Stimulated activated CD8-positive, alpha-beta memory T cell treated with anti-CD3 and anti-CD28 coated beads, Interleukin-4, amount 100 ng/mL, for 24 hours (primary cell): ENCODE results near the gene LEP.
"Not testable (repeated sequence)": the region's sequence is repeated elsewhere in the genome, so short reads cannot be mapped to it uniquely, and the experiment has no call there.

ENCODE experiments used
- DNase-seq: peaks from one replicate; pipeline ENCODE4 v3.0.0-alpha.2; 2020; ENCODE audit warnings: low read depth

LEP gene

DNA sequence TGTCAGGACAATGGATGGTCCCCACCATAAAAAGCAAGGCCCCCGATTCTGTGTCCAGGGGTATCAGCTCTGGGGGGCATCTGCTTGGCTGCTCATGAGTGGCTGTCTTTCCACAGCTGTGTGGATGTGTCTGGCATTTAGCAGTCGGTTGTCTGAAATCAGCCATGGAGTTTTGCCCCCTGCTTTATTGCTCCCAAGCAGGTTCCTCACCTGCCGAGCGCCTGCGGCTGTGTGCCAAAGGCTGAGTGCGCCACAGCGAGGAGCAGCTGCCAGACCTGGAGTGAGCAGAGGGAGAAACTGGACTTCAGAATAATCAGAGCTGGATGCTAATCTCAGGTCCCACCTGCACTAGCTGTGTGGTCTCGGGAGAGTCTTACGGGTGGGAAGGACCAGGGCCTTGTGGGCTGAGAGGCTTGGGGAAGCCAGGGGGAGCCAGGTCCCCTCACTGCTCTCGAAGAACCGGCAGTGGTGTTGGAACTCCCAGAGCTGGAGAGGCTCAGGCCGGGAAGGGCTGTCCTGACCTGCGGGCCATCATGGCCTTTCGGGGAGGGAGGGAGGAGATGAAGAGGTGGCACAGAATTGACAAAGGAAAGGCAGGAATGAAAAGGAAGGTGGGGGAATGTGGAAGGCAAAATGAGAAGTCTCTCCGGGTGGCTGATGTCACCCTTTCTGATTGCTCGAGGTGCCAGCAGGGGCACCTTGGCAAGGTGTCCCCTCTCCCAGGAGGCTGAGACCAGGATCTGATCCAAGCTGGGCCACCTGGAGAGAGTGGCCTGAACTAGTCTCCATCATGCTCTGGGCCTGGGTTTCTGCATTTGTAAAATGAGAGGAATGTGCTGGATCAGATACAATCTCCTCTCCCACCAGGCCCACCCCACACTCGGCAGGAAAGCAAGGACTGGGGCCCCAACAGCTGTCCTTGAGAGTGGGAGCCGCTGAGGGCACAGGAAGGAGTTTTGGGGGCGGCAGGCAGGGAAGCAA, 30.2 kb upstream of the LEP start:
- DNase-seq = no peak

DNA sequence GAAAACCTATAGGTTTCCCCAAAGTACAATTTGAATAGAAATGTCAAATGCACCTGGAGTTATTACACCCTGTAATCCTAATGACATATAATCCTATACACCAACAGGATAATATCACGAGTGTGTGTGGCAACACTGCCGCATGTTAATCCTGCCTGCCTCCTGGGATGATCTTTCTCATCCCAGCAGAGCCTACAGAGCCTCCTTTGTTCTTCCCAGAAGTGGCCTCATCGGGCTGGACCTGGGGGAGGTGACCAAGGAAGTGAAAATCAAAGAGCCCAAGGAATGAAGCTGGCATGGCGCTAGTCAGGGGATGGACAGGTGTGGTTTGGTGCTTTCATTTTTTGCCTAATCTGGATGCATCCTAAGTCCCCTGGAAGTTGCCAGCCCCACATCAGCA, 29.5 kb upstream of the LEP start:
- DNase-seq = no peak

DNA sequence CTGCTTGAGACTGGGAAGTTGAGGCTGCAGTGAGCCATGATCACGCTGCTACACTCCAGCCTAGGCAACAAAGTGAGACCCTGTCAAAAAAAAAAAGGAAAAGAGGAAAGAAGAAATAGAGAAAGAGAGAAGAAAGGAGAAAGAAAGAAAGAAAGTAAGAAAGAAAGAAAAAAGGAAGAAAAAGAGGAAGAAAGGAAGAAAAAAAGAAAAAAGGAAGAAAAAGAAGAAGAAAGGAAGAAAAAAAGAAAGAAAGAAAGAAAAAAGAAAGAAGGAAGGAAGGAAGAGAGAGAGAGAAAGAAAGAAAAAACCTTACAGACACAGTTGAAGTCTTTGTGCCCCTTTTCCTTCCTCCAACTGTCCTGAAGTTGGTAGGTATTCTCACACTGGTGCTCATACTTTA, 26.6 kb upstream of the LEP start:
- DNase-seq = no peak

GRCh38 chr7:128215281-128215680, 25.8 kb upstream of the LEP start:
- DNase-seq = no peak

- DNase-seq = no peak
Observed at GRCh38 chr7:128215739-128216138, 25.3 kb upstream of the LEP start.

DNA sequence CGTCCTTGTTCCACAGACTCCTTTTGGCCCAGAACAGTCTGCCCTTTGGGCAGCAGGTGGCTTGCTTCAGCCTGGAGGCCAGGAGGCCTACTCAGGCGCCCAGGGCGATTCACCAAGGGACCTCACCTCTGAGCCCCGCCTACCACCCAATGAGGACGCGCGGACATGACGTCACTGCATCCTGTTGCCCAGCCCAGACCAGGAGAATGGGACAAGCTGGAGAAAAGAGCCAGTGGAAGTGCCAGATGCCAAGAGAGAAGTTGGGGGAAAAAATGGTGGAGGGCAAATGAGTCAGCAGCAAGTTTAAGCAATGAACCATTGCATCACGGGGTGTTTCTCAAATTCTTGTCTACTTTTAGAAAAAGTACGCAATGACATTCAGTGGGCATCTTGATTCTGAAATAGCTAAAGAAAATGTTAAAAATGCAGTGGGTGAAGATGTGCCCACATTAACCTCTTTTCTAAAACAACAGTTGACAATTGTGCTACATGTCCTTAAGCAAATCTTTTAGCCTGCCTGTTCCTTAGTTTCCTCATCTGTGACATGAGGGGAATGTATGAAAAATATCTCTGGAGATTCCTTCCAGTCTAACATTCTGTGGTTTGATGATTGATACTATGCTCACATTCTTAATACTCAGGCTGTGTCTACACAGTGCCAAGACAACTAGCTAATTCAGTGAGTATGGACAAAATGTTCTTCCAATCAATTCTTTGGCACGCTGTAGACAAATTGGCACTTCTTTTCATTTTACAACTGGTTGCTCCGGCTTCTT, 23.9 kb upstream of the LEP start:
- DNase-seq = no peak

DNA sequence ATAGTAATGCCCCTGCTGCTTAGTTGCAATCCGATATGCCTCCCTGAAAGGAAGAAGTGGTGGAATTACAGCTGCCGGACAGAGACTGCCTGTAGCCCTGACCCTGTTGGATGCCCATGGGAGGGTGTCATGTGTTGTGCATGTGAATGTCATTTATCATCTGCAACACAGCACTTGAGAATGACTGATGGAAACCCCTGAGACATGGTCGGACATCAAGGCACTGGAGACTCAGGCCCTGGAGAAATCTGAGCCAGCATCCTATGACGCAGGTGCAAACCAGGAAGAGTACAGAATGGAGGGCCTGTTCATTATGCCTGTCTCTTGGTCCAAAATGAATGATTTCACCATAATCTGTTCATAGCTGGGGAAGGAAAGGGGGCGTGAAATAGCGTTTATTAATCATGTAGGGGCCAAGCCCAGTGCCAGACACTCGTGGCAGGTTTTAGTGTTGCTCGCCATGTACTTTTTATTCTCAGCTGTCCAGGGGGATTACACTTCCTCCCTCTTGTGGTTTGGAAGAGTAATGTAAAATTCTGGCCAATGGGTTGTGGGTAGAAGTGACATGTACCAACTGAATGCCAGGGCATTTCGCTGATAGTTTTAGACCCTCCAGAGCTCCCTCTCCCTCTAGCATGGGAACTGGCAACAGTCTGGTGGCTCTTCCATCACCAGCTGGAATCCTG, 23.0 kb upstream of the LEP start:
- no peak for DNase-seq

DNA sequence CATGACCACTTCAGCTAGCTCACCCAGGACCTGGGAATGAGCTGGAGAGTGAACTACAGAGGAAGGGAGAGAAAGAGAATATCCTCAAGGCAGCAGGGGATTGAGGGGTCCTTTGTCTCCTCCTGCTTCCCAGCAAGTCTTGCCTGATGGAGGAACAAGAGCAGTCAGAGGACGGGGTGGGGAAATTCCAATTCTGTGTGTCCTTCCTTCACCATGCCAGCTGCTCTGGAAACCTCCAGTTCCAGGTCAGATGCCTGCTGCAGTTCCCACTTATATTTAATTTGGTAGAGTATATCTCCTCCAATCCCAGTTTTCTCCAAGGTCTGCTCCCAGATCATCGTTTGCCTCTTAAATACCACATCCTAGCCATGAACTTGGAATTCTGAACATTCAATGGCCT, 21.4 kb upstream of the LEP start:
- no peak for DNase-seq

- DNase-seq = peak; percentile 7
Observed at GRCh38 chr7:128221929-128222403, 19.1 kb upstream of the LEP start.

GRCh38 chr7:128226132-128226980, 14.7 kb upstream of the LEP start:
- no peak for DNase-seq

DNA sequence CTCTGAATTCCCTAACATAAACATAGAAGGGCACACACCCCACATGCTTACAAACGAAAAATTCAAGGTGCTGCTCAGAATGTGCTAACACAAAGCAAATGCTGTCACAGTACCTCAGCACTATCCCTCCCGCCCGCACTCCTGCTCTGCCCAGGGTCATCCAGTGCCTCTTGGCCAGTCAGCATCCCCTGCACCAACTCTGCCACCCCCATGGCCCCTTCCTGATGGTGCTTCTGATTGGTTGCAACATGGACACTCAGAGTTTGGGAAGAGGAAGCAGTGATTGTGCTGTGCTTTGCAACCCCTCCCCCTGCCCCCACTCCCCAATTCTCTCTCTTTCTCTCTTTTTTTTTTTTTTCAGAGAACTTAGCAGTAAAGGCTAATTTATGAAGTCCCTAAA, 13.8 kb upstream of the LEP start:
- no peak for DNase-seq

GRCh38 chr7:128231021-128231420, 10.1 kb upstream of the LEP start:
- no peak for DNase-seq

DNA sequence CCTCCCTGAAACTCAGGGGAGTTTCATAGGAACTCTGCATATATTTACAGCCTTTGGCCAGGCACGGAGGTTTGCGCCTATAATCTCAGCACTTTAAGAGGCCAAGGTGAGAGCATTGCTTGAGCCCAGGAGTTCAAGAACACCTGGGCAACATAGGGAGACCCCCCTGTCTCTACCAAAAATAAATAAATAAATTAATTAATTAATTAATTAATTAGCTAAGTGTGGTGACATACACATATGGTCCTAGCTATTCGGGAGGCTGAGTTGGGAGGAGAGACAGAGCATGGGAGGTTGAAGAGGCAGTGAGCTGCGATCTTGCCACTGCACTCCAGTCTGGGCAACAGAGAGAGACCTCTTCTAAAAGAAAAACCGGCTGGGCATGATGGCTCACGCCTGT, 9.4 kb upstream of the LEP start:
- no peak for DNase-seq

DNA sequence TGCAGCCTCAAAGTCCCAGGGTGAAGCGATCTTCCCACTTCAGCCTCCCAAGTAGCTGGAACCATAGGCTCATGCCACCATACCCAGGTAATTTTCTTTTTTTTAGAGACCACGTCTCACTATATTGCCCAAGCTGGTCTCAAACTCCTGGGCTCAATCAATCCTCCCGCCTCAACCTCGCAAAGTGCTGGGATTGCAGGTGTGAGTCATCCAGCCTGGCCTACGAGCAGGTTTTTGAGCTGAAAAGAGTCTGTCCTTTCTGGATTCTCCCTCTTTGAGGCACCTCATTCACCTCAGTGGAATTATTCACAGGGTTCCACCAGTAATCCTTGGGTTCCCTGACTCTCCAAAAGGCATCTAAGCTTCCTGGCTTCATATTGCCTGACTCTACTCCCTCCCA, 7.6 kb upstream of the LEP start:
- no peak for DNase-seq

DNA sequence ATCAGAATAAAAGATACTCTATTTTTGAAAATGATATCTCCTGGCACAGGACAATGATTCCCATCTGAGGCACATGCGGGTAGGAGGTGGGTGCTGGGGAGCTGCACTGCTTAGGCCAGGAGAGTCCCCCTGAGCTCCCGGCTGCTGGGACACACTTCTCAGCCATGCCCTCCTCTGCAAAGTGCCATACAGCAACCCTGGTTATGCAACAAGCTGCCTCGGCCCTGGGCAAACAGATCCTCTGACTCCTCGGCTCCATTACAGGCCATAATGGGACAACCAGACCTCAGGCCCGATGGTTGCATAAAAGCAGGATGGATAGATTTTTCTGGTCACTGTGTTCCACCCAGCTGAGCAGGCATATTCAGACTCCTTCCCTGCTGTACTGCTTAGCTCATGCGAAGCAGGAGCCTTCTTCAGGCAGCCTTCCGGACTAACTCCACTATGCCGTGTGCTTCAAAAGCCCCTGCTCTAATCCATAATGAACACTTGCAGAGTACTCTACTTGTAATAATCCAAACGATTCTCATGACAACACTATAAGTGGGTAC, 6.5 kb upstream of the LEP start:
- no peak for DNase-seq

DNA sequence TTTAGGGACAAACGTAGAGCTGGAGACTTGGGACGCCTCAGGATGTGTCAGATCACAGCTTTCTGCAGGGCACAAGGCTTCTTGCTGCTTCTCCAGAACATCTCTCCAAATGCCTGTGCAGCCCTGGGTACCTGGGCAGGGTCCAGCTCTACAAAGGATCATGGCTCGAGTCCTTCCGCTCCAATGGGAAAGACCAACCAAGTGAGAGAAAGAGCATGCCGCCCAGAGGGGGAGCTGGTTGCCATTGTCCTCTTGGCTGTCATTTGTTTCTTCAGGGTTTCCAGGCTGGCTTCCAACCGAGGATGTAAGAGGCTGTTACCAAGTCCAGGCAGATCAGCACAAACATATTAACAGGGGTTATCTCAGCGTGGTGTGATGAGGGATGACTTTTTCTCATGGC, 5.6 kb upstream of the LEP start:
- DNase-seq = no peak

- no peak for DNase-seq
Observed at GRCh38 chr7:128236924-128237586, 4.0 kb upstream of the LEP start.

- not testable (repeated sequence) for DNase-seq
Observed at GRCh38 chr7:128239146-128239545, 1.9 kb upstream of the LEP start.

- no peak for DNase-seq
Observed at GRCh38 chr7:128242661-128243060, 1.6 kb downstream of the LEP start.

GRCh38 chr7:128243273-128243672, 2.2 kb downstream of the LEP start:
- no peak for DNase-seq

DNA sequence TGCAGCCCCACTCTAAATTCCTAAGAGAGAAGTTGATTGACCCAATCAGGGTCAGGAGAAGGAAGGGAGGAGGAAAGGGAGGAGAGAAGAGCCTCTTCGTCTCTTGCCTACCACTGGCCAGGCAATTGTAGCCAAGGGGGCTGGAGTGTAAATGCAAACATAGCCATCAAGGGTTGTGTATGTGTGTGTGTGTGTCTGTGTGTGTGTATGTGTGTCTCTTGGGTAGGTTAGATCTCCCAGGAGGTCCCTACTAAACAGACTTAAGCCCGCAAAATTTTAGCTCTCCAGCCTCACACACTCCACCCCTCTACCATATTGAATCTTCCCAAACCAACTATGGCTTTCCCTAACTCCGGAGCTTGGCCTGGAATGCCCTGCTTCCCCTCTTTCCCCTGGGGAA, 3.8 kb downstream of the LEP start:
- DNase-seq = no peak
